SH-SY5Y (cell line): ENCODE measurements around the gene MOB1A.

Experiments used
- GATA2 ChIP-seq: IDR thresholded peaks from 2 replicates; pipeline ENCODE4 v1.6.1; 2011; ENCODE audit warnings: mild to moderate bottlenecking, low read depth, low read length
- GATA3 ChIP-seq: IDR thresholded peaks from 2 replicates; pipeline ENCODE4 v1.6.1; 2011; ENCODE audit warnings: low read depth, mild to moderate bottlenecking, low read length, moderate library complexity

DNA sequence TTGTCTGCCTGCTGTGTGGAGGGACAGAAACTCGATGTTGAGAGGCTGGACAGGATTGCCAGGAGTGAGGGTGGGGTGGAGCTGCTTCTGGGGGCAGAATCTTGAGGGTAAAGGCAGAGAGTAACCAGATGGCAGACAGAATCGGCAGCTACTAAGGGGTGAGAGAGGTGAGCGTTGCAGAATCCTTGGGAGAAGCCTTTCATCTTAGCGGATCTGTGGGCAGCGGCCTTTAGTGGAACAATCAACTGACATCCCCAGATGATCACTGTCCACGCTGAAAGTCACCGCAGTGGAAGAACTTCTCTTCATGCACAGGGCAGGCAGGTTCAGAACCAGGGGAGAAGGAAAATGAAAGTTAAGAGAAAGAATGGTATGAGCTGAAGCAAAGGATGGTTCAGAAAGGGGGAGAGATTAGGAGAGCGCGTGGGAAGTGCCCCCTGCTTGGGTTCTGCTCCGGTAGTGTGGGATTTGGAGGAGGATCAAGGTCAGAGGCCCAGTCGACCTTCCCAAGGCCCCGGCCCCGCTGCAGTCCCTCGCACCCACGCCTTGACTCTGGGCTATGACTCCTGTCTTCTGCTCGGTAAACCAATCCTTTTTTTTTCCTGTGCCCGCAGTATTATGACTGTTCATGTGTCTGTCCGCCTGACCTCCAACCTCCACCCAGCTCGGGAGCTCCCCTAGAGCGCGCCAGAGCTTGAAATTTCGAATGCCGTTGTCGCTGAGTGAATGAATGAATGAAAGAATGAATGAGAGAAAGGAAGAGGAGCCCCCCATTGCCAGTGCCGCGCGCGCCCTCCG lies 31.6 kb downstream of the MOB1A start:
- TF ChIP-seq GATA2 (no peak), GATA3 (no peak)
